Retinal pigment epithelial cell (primary cell): ENCODE data around the gene HM13.

ENCODE experiments used
- DNase-seq: peaks from one replicate; pipeline ENCODE4 v3.0.0-alpha.2; 2010; ENCODE audit warnings: low read depth
- H3K4me3 ChIP-seq: 2 replicates; pipeline ENCODE4 v1.5.1; 2011; ENCODE audit warnings: mild to moderate bottlenecking, low read length, control low read depth, moderate library complexity
- CTCF ChIP-seq: conservative IDR thresholded peaks from 2 replicates; pipeline ENCODE4 v1.5.1; 2011; ENCODE audit warnings: low read depth, low read length, control low read depth, inconsistent platforms

The HM13 gene

GRCh38 chr20:31549513-31549880, 35.3 kb downstream of the HM13 start:
- no peak for TF ChIP-seq CTCF
- no peak for DNase-seq
- no peak overlapping the region for H3K4me3 ChIP-seq

DNA sequence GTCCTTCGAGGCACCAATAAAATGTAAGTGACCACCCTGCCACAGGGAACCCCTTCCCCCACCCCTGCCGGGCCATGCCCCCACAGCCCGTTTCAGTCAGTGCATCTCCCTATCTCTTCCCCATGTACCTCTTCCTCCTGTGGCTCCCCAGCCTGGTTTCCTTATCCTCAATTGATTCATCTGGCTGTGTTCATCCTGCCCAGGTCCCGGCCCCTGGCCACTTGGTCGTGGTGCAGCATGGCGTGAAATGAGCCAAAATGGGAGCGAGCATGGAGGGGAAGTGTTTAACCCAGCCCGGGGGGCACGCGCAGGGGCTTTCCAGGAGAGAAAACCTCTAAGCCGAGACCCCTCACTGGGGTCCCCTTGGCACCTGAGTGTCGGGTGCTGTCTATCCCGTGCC, 35.9 kb downstream of the HM13 start:
- no peak for DNase-seq
- H3K4me3 ChIP-seq = no peak overlapping the region
- TF ChIP-seq CTCF = no peak

DNA sequence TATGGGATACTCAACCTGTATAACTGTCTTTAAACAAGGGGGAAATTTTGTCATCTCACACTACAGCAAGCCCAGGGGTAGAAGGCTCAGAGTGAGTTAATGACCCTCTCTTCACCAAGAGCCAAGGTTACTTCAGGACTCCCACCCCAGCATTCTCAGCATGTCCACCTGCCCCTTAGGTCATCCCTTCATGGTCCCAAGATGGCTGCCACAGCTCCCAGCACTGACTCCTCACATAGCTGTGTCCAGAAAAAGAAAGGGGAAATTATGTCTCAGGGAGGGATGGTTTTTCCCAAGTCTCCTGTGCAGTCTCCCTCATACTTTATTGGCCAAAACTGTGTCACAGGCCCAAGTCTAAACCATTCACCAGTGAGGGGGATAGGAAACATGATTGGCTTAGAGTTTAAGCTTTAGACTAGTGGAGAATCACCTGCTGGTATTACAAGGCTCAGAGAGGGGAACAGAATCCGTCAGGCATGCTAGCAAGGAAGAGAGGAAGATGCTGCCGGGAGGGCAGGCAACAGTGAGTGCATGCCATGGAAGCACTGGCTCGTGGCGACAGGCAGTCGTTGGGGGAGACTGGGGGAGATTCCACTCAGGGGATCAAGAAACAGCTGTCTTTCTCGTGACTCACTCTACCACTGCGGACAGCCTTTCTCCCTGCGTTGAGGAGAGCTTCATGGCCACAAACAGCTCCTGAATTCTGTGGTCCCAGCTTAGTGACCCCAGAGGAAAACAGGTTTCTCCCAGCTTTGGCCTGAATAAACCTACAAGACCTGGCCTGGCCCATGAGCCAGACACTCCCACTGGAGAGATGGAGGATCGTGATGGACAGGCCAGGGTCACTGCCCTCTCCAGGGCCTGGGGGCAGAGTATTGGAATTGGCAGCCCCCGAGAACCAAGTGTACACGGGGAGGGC, 37.2 kb downstream of the HM13 start:
- TF ChIP-seq CTCF = no peak
- no peak for DNase-seq
- H3K4me3 ChIP-seq = no peak overlapping the region

DNA sequence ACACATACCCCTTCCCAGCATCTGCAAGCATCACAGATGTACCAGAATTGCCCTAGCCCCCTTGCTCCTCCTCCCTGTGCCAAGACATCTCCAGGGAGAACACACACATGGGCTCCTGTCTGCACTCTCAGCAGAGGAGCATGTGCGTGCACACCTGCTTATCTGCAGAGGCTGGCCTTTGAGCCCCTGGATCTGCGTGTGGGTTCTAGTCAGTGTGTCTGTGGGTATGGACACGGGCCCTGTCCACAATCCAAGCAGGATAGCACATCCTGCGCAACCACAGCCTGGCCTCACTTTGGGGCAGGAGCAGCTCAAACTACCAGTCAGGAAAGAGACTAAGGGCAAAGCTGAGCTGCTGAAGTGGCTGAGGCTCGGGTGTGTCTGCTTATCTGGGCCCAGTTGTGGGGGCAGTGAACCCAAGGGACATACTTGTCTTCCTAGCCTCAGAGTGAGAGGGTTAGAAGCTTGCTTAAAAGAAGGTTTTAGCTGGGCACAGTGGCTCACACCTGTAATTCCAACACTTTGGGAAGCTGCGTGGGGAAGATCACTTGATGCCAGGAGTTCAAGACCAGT, 41.0 kb downstream of the HM13 start:
- no peak overlapping the region for H3K4me3 ChIP-seq
- no peak for TF ChIP-seq CTCF
- no peak for DNase-seq

GRCh38 chr20:31559704-31560093, 45.5 kb downstream of the HM13 start:
- DNase-seq = no peak
- no peak overlapping the region for H3K4me3 ChIP-seq
- TF ChIP-seq CTCF = no peak

DNA sequence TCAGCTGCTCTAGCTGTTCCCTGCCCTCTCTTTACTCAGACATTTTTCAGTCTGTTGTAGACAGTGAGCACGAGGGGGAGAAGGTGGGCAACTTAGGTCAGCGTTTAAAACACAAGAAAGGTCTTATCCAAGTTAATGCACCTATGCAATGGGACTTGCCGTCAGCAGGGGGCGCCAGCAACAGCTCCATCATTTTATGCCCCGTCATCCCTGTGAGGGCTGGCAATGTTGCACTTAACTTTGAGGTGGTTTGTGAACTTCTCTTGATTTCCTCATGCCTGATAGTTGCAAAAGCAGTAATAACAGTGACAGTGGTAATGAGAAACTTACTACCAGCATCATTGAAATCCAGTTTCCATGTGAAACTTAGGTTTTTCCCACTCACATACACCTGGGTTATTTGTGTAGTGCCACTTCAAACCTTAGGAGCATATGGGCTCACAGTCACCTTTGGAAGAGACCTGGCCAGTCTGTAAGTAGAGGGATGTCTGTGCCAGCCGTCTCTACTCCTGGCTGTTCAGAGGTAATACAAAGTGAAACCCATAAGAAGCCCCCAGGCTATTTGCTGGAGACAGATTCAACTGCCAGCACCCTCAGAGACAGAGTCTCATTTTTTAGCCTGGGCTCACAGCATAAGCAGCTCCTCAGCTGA, 46.0 kb downstream of the HM13 start:
- TF ChIP-seq CTCF = peak; percentile 95
- DNase-seq = no peak
- H3K4me3 ChIP-seq = no peak overlapping the region
